Stomach (tissue), 9 donors: Measurements from ENCODE around the gene CHD1. TPM values are rescaled to one million over a fixed set of nuclear protein-coding genes. Genes with fewer than 3 reads are reported as not detected.

Experiments used
- DNase-seq, 2 donors: peaks; one replicate each; pipeline versions ENCODE4 v3.0.0 to v3.0.0-alpha.2; 2013 to 2019
- H3K27ac ChIP-seq, 5 donors: fragments of 200-600 bp in 4 of 5; sonication (generic) in 4 of 5; one replicate each; pipeline ENCODE4 v1.5.1; 2013 to 2019; ENCODE audit warnings: mild to moderate bottlenecking in 1 of 5, moderate library complexity in 1 of 5
- H3K27me3 ChIP-seq, 3 donors: fragments of 200-600 bp; sonication (generic); one replicate each; pipeline ENCODE4 v1.5.1; 2017 to 2019; ENCODE audit warnings: mixed run types in 1 of 3
- H3K36me3 ChIP-seq, 4 donors: fragments of 200-600 bp; sonication (generic); 1 replicate in 3 of 4; 2 replicates in 1 of 4; pipeline ENCODE4 v1.5.1; 2016 to 2019
- H3K4me1 ChIP-seq, 4 donors: fragments of 200-600 bp; sonication (generic); one replicate each; pipeline ENCODE4 v1.5.1; 2016 to 2019
- H3K4me3 ChIP-seq, 4 donors: fragments of 200-600 bp; sonication (generic) in 3 of 4; one replicate each; pipeline ENCODE4 v1.5.1; 2016 to 2019; ENCODE audit warnings: mild to moderate bottlenecking in 1 of 4
- H3K9me3 ChIP-seq, 4 donors: fragments of 200-600 bp; sonication (generic); one replicate each; pipeline ENCODE4 v1.5.1; 2016 to 2019
- EP300 ChIP-seq: sonication (generic); formaldehyde crosslinking; IDR thresholded peaks from one replicate; pipeline ENCODE4 v1.6.1; 2017; ENCODE audit warnings: antibody characterized with exemption
- POLR2A ChIP-seq, 4 donors: fragments of 450-650 bp; IDR thresholded peaks; one replicate each; pipeline ENCODE4 v1.6.1; 2016; ENCODE audit warnings: antibody characterized with exemption in 4 of 4, control low read depth in 2 of 4, mild to moderate bottlenecking in 1 of 4, moderate library complexity in 1 of 4
- POLR2AphosphoS5 ChIP-seq, 3 donors: sonication (generic); formaldehyde crosslinking; IDR thresholded peaks; one replicate each; pipeline ENCODE4 v1.6.1; 2016; ENCODE audit warnings: antibody characterized with exemption in 3 of 3
- WGBS, 5 donors: extraction: QIAGEN DNeasy Blood & Tissue Kit in 3 of 5; methylation state at CpG; one replicate each; pipeline versions ENCODE4 v1.1.5 to v1.1.7; 2013 to 2018; 5-methylcytosine and 5-hydroxymethylcytosine counted together
- intact Hi-C: fragments of 100-400 bp; cut with DNase I; formaldehyde crosslinking; loops from one replicate; pipeline ENCODE4 v1.15.1; 2023; ENCODE audit warnings: low total_unique reads
- polyA plus RNA-seq, 3 donors: library from polyadenylated mRNA; stranded (reverse); fragments of 200-250 nt; gene quantifications; one replicate each; pipeline ENCODE4 v1.2.3, GENCODE V29; 2013
- small RNA-seq, 4 donors: library from RNA; depleted of rRNA; stranded (forward); fragments of <200 nt; gene quantifications; one replicate each; pipeline ENCODE3, GENCODE V24; 2016
- total RNA-seq, 5 donors: library from RNA; depleted of rRNA; stranded (reverse); fragments of >200 nt; gene quantifications; one replicate each; pipeline versions ENCODE4 v1.1.0 to v1.2.3, GENCODE V29; 2014 to 2016
- TF ChIP-seq, protein P1 (sequence below), 7 experiments: fragments of 450-650 bp in 4 of 7; fragments of 200-600 bp in 3 of 7; sonication (generic) in 3 of 7; IDR thresholded peaks; one replicate each; pipeline ENCODE4 v1.5.1; 2016 to 2019; ENCODE audit warnings: antibody characterized with exemption in 7 of 7, control low read depth in 2 of 7, mild to moderate bottlenecking in 1 of 7
- donor health status: healthy with polysubstance abuse.
- donor health status: Bipolar disorder and iron deficiency.
- donor health status: healthy.

The CHD1 gene
- total and polyA plus RNA-seq, 8 donors, result 8.0 to 119 (median 36.2) TPM

DNA sequence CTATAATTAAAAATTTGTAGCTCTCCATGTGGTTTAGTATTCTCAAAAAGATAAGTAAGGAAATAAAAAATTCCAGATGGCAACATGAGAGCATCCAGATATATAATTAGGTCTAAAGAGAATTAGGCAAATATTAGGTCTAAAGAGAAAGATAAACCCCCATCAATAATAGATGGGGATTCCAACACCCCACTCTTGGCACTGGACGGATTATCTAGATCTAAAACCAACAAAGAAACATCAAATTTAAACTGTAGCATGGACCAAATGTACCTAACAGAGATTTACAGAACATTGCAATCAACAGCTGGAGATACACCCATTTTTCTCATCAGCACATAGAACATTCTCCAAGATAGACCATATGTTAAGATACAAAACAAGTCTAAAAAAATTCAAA lies 123.7 kb downstream of the CHD1 start:
- H3K27me3 ChIP-seq, result no peaks in the 10 kb centered on the region
- TF ChIP-seq POLR2A (IDR thresholded peaks at IDR 0.05), result no peak
- TF ChIP-seq, protein P1, sequence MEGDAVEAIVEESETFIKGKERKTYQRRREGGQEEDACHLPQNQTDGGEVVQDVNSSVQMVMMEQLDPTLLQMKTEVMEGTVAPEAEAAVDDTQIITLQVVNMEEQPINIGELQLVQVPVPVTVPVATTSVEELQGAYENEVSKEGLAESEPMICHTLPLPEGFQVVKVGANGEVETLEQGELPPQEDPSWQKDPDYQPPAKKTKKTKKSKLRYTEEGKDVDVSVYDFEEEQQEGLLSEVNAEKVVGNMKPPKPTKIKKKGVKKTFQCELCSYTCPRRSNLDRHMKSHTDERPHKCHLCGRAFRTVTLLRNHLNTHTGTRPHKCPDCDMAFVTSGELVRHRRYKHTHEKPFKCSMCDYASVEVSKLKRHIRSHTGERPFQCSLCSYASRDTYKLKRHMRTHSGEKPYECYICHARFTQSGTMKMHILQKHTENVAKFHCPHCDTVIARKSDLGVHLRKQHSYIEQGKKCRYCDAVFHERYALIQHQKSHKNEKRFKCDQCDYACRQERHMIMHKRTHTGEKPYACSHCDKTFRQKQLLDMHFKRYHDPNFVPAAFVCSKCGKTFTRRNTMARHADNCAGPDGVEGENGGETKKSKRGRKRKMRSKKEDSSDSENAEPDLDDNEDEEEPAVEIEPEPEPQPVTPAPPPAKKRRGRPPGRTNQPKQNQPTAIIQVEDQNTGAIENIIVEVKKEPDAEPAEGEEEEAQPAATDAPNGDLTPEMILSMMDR (IDR thresholded peaks at IDR 0.05), result no peak
- TF ChIP-seq EP300, result no peak
- TF ChIP-seq POLR2AphosphoS5 (IDR thresholded peaks at IDR 0.05), result no peak
- H3K27ac ChIP-seq, result no peak overlapping the region
- peaks cover 0 to 21% (median 12%) of the 10 kb centered on the region in 4 donors for H3K9me3 ChIP-seq
- no peak for DNase-seq
- no peak overlapping the region for H3K4me3 ChIP-seq
- intact Hi-C loops, result no loop called here
- no peaks in the 10 kb centered on the region for H3K4me1 ChIP-seq
- no peaks in the 10 kb centered on the region for H3K36me3 ChIP-seq
- 0 to 46% (median 3%) methylated on average over 1 of the region's 1 CpG for WGBS, 5 donors

GRCh38 chr5:98804066-98804465 lies 124.7 kb downstream of the CHD1 start:
- Histone ChIP-seq H3K4me3 (no peak overlapping the region), H3K4me1 (no peaks in the 10 kb centered on the region), H3K36me3 (no peaks in the 10 kb centered on the region), H3K27ac (no peak overlapping the region), H3K27me3 (no peaks in the 10 kb centered on the region), H3K9me3 (peaks cover 0 to 21% (median 12%) of the 10 kb centered on the region in 4 donors)
- intact Hi-C loops, result no loop called here
- TF ChIP-seq, protein P1 (IDR thresholded peaks at IDR 0.05), result no peak
- TF ChIP-seq EP300 (no peak), POLR2AphosphoS5 (IDR thresholded peaks at IDR 0.05) (no peak), POLR2A (IDR thresholded peaks at IDR 0.05) (no peak)
- no peak for DNase-seq
- 57 to 75% (median 66%) methylated on average over 2 of the region's 2 CpGs for WGBS, 5 donors

Small RNA genes lying within 50 kb of the gene (small RNA-seq; reads per million reads assigned to genes)
- gene RF00019 (0 reads per million in 4 donors), gene RNU6-402P (0 reads per million in 4 donors)

Other genes starting within 250 kb of the CHD1 start
- gene RGMB, start 155.3 kb downstream of the CHD1 start, total RNA-seq, result 100 to 1,000 TPM in 1 of 5 donors, 10 to 100 TPM in 4; 48.3 to 215 (median 79.9) TPM
- 10 to 100 TPM in 2 of 3 donors, 1 to 10 TPM in 1; 8.4 to 14.2 (median 13.7) TPM for gene RGMB, start 155.3 kb downstream of the CHD1 start, polyA plus RNA-seq